WI38 (cell line): Measurements from ENCODE around the gene KCNA10.
A peak's percentile ranks its signal among the peaks of the same experiment; 100 is the strongest.

Experiments
- H3K4me3 ChIP-seq: 2 replicates; pipeline ENCODE4 v1.5.1; 2011; ENCODE audit warnings: low read depth, mild to moderate bottlenecking, control low read depth, low read length
- CTCF ChIP-seq: IDR thresholded peaks from 2 replicates; pipeline ENCODE4 v1.5.1; 2012; ENCODE audit warnings: low read depth, mild to moderate bottlenecking, control low read depth, low read length

The KCNA10 gene

GRCh38 chr1:110535985-110536384 is 17.0 kb upstream of the KCNA10 start:
- no peak overlapping the region for H3K4me3 ChIP-seq
- TF ChIP-seq CTCF: no peak

GRCh38 chr1:110533230-110533629 is 14.3 kb upstream of the KCNA10 start:
- no peak overlapping the region for H3K4me3 ChIP-seq
- TF ChIP-seq CTCF: no peak

- no peak for TF ChIP-seq CTCF
- H3K4me3 ChIP-seq: no peak overlapping the region
Observed at GRCh38 chr1:110529011-110529410, 10.0 kb upstream of the KCNA10 start.

GRCh38 chr1:110526201-110526780 is 7.3 kb upstream of the KCNA10 start:
- H3K4me3 ChIP-seq: no peak overlapping the region
- no peak for TF ChIP-seq CTCF

- H3K4me3 ChIP-seq: no peak overlapping the region
- TF ChIP-seq CTCF: no peak
Observed at GRCh38 chr1:110525249-110525595, 6.2 kb upstream of the KCNA10 start.

- H3K4me3 ChIP-seq: no peak overlapping the region
- peak; percentile 8; the same call in 1 of the 2 replicates for TF ChIP-seq CTCF
Observed at GRCh38 chr1:110524311-110525248, 5.6 kb upstream of the KCNA10 start.

GRCh38 chr1:110523011-110523410 is 4.0 kb upstream of the KCNA10 start:
- TF ChIP-seq CTCF: no peak
- H3K4me3 ChIP-seq: no peak overlapping the region
